ENCODE results near the gene USP10. TPM values are rescaled to one million over a fixed set of nuclear protein-coding genes. Genes with fewer than 3 reads are reported as not detected.

USP10 gene
- total RNA-seq, 4 donors from 2014 or later, result 63.0 to 98.4 (median 70.9) TPM

DNA sequence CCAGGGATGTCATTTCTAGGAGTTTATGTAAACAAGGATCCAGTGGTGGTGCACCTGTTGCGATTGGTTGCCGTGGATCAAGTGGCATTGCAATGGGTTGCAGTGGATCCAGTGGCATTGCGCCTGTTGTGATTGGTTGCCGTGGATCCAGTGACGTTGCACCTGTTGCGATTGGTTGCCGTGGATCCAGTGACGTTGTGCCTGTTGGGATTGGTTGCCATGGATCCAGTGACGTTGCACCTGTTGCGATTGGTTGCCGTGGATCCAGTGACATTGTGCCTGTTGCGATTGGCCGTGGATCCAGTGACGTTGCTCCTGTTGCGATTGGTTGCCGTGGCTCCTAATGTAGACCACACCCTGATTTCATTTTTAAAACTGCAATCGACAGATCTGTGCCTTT lies 63.8 kb downstream of the USP10 start:
- intact Hi-C loops (cut with DNase I), result no loop called here
- peaks cover 4 to 8% of the 10 kb centered on the region in 2 donors for H3K4me1 ChIP-seq
- TF ChIP-seq CTCF (IDR thresholded peaks at IDR 0.05) (no peak), POLR2A (IDR thresholded peaks at IDR 0.05) (no peak)
- H3K36me3 ChIP-seq, result peaks cover 17 to 34% of the 10 kb centered on the region in 2 donors
- H3K27me3 ChIP-seq, result no peaks in the 10 kb centered on the region
- no peaks in the 10 kb centered on the region for H3K9me3 ChIP-seq
- no peak overlapping the region for H3K27ac ChIP-seq
- H3K4me3 ChIP-seq (replicated peaks in 1 of 3), result no peak overlapping the region
- 96% methylated on average over 15 to 17 of the region's 17 CpGs for WGBS, 2 donors
- no peak for DNase-seq

- H3K36me3 ChIP-seq, result peaks cover 25 to 41% of the 10 kb centered on the region in 2 donors
- no peak overlapping the region for H3K27ac ChIP-seq
- H3K4me3 ChIP-seq (replicated peaks in 1 of 3), result no peak overlapping the region
- 91% methylated on average over 2 of the region's 2 CpGs for WGBS, 2 donors
- intact Hi-C loops (cut with DNase I), result no loop called here
- peaks cover 4 to 8% of the 10 kb centered on the region in 2 donors for H3K4me1 ChIP-seq
- no peaks in the 10 kb centered on the region for H3K27me3 ChIP-seq
- DNase-seq, result no peak
- no peak for TF ChIP-seq POLR2A (IDR thresholded peaks at IDR 0.05)
- H3K9me3 ChIP-seq, result no peaks in the 10 kb centered on the region
These were observed 65.2 kb downstream of the USP10 start for GRCh38 chr16:84764970-84765369.

GRCh38 chr16:84765616-84766580 lies 66.1 kb downstream of the USP10 start:
- Histone ChIP-seq H3K4me1 (peaks cover 4 to 8% of the 10 kb centered on the region in 2 donors), H3K27ac (peak overlapping the region in 1 of 3 donors; percentile 43), H3K36me3 (peaks cover 25 to 39% of the 10 kb centered on the region in 2 donors), H3K4me3 (replicated peaks in 1 of 3) (no peak overlapping the region), H3K27me3 (no peaks in the 10 kb centered on the region), H3K9me3 (no peaks in the 10 kb centered on the region)
- intact Hi-C loops (cut with DNase I), result no loop called here
- TF ChIP-seq POLR2A (IDR thresholded peaks at IDR 0.05) (no peak), CTCF (IDR thresholded peaks at IDR 0.05) (no peak)
- DNase-seq, result peak; percentile 70 to 72
- WGBS, 2 donors, result 81 to 84% methylated on average over 17 of the region's 17 CpGs

GRCh38 chr16:84766978-84767773 lies 67.4 kb downstream of the USP10 start:
- TF ChIP-seq CTCF (IDR thresholded peaks at IDR 0.05), result no peak
- TF ChIP-seq POLR2A (IDR thresholded peaks at IDR 0.05), result no peak
- intact Hi-C loops (cut with DNase I), result no loop called here
- Histone ChIP-seq H3K4me3 (replicated peaks in 1 of 3) (no peak overlapping the region), H3K27me3 (no peaks in the 10 kb centered on the region), H3K27ac (peak overlapping the region in 1 of 3 donors; percentile 32), H3K9me3 (no peaks in the 10 kb centered on the region), H3K36me3 (peaks cover 25 to 31% of the 10 kb centered on the region in 2 donors), H3K4me1 (peaks cover 4 to 8% of the 10 kb centered on the region in 2 donors)
- DNase-seq, result no peak
- WGBS, 2 donors, result 75 to 79% methylated on average over 11 of the region's 11 CpGs

- no peak overlapping the region for H3K4me3 ChIP-seq (replicated peaks in 1 of 3)
- no peaks in the 10 kb centered on the region for H3K9me3 ChIP-seq
- WGBS, 2 donors, result 89 to 92% methylated on average over 4 of the region's 4 CpGs
- no peak overlapping the region for H3K27ac ChIP-seq
- intact Hi-C loops (cut with DNase I), result no loop called here
- no peaks in the 10 kb centered on the region for H3K27me3 ChIP-seq
- H3K4me1 ChIP-seq, result peaks cover 4 to 8% of the 10 kb centered on the region in 2 donors
- DNase-seq, result no peak
- TF ChIP-seq POLR2A (IDR thresholded peaks at IDR 0.05), result no peak
- peaks cover 29 to 35% of the 10 kb centered on the region in 2 donors for H3K36me3 ChIP-seq
These were observed 68.4 kb downstream of the USP10 start for GRCh38 chr16:84768061-84768807.
